HG03060 (cell line): Measurements from ENCODE around the gene TTLL9.
"Not testable (repeated sequence)": the region's sequence is repeated elsewhere in the genome, so short reads cannot be mapped to it uniquely, and the experiment has no call there.

ENCODE experiments used
- ATAC-seq: cut with Tn5 transposase; IDR thresholded peaks from one replicate; pipeline ENCODE4 v1.9.1; 2021; ENCODE audit warnings: low read depth, moderate number of reproducible peaks; ENCODE audit not compliant: unreplicated experiment

The TTLL9 gene

GRCh38 chr20:31914170-31914569 is 43.7 kb downstream of the TTLL9 start:
- ATAC-seq = no peak

GRCh38 chr20:31915491-31916280 is 45.3 kb downstream of the TTLL9 start:
- no peak for ATAC-seq

- no peak for ATAC-seq
These were observed 46.3 kb downstream of the TTLL9 start for GRCh38 chr20:31916708-31917107.

GRCh38 chr20:31917962-31918412 is 47.6 kb downstream of the TTLL9 start:
- not testable (repeated sequence) for ATAC-seq

- ATAC-seq = no peak
These were observed 48.2 kb downstream of the TTLL9 start for GRCh38 chr20:31918466-31919105.

- no peak for ATAC-seq
These were observed 49.1 kb downstream of the TTLL9 start for GRCh38 chr20:31919410-31920155.

- ATAC-seq = no peak
These were observed 49.9 kb downstream of the TTLL9 start for GRCh38 chr20:31920275-31920855.

GRCh38 chr20:31921480-31921879 is 51.0 kb downstream of the TTLL9 start:
- ATAC-seq = not testable (repeated sequence)

GRCh38 chr20:31922181-31922580 is 51.7 kb downstream of the TTLL9 start:
- ATAC-seq = no peak

- ATAC-seq = no peak
These were observed 52.2 kb downstream of the TTLL9 start for GRCh38 chr20:31922588-31922987.

- no peak for ATAC-seq
These were observed 53.2 kb downstream of the TTLL9 start for GRCh38 chr20:31923388-31924331.

- ATAC-seq = no peak
These were observed 54.1 kb downstream of the TTLL9 start for GRCh38 chr20:31924561-31924960.

GRCh38 chr20:31925631-31926030 is 55.2 kb downstream of the TTLL9 start:
- ATAC-seq = no peak

GRCh38 chr20:31926493-31926892 is 56.1 kb downstream of the TTLL9 start:
- ATAC-seq = no peak

- no peak for ATAC-seq
These were observed 57.3 kb downstream of the TTLL9 start for GRCh38 chr20:31927627-31928159.

- not testable (repeated sequence) for ATAC-seq
These were observed 59.2 kb downstream of the TTLL9 start for GRCh38 chr20:31929631-31930030.

GRCh38 chr20:31930779-31931178 is 60.3 kb downstream of the TTLL9 start:
- ATAC-seq = no peak

GRCh38 chr20:31933698-31934097 is 63.3 kb downstream of the TTLL9 start:
- no peak for ATAC-seq

- ATAC-seq = no peak
These were observed 64.1 kb downstream of the TTLL9 start for GRCh38 chr20:31934491-31934890.
